K562 (cell line): ENCODE results near the gene LAMA3. TPM values are rescaled to one million over a fixed set of nuclear protein-coding genes. Genes with fewer than 3 reads are reported as not detected.

ENCODE experiments used
- CBFA2T2 ChIP-seq: fragments of 450-650 bp; conservative IDR thresholded peaks from 2 replicates; pipeline ENCODE4 v1.6.1; 2017; ENCODE audit warnings: mild to moderate bottlenecking
- EHMT2 ChIP-seq: fragments of 450-650 bp; IDR thresholded peaks from 2 replicates; pipeline ENCODE4 v1.6.1; 2018; ENCODE audit warnings: antibody characterized with exemption
- ETV6 ChIP-seq, 3 experiments: fragments of 150-350 bp in 1 of 3; sonication (generic) in 1 of 3; formaldehyde crosslinking in 1 of 3; IDR thresholded peaks; 2 replicates each; pipeline versions ENCODE4 v1.6.1 to v1.8.0; 2014 to 2022; ENCODE audit warnings: borderline replicate concordance in 2 of 3, low read depth in 2 of 3, antibody characterized with exemption in 1 of 3, low read length in 1 of 3, mild to moderate bottlenecking in 1 of 3, missing genetic modification reagents in 1 of 3
- FOSL1 ChIP-seq: fragments of 200-800 bp; sonication (Bioruptor generic); conservative IDR thresholded peaks from 2 replicates; pipeline ENCODE4 v1.6.1; 2016; ENCODE audit warnings: missing genetic modification characterization, missing compliant biosample characterization
- FOXK1 ChIP-seq: sonication (generic); formaldehyde crosslinking; IDR thresholded peaks from 2 replicates; pipeline ENCODE4 v1.8.0; 2022; ENCODE audit warnings: missing genetic modification reagents, mild to moderate bottlenecking, borderline replicate concordance
- ID3 ChIP-seq, 2 experiments: fragments of 250-450 bp in 1 of 2; fragments of 450-650 bp in 1 of 2; sonication (Bioruptor Pico) in 1 of 2; IDR thresholded peaks; 2 replicates each; pipeline versions ENCODE4 v1.6.1 to v1.8.0; 2016 to 2021; ENCODE audit warnings: mild to moderate bottlenecking in 2 of 2, moderate library complexity in 2 of 2, missing compliant biosample characterization in 1 of 2, missing genetic modification characterization in 1 of 2
- KDM1A ChIP-seq, 2 experiments: fragments of 450-650 bp; IDR thresholded peaks; 2 replicates each; pipeline ENCODE4 v1.6.1; 2016; ENCODE audit warnings: mild to moderate bottlenecking in 2 of 2
- LARP7 ChIP-seq: fragments of 450-650 bp; IDR thresholded peaks from 2 replicates; pipeline ENCODE4 v1.6.1; 2016
- NR3C1 ChIP-seq: sonication (generic); formaldehyde crosslinking; IDR thresholded peaks from 2 replicates; pipeline ENCODE4 v1.8.1; 2022; ENCODE audit warnings: missing genetic modification reagents
- NRF1 ChIP-seq, 2 experiments: fragments of 450-650 bp; IDR thresholded peaks in 1 of 2; conservative IDR thresholded peaks in 1 of 2; 2 replicates each; pipeline ENCODE4 v1.6.1; 2014; ENCODE audit warnings: mild to moderate bottlenecking in 2 of 2
- RBM22 ChIP-seq: fragments of 200-400 bp; formaldehyde crosslinking; IDR thresholded peaks from 2 replicates; pipeline ENCODE4 v1.6.1; 2018; ENCODE audit warnings: low read length, low read depth; ENCODE audit not compliant: poor library complexity, severe bottlenecking
- SMARCA5 ChIP-seq: fragments of 450-650 bp; IDR thresholded peaks from 2 replicates; pipeline ENCODE4 v1.6.1; 2016
- STAT5A ChIP-seq: IDR thresholded peaks from 2 replicates; pipeline ENCODE4 v1.6.1; 2012; ENCODE audit warnings: low read length, inconsistent platforms, borderline replicate concordance
- TCF3 ChIP-seq: sonication (generic); formaldehyde crosslinking; IDR thresholded peaks from 2 replicates; pipeline ENCODE4 v1.4.0; 2020; ENCODE audit warnings: mild to moderate bottlenecking, missing genetic modification reagents
- U2AF2 ChIP-seq: fragments of 200-400 bp; formaldehyde crosslinking; optimal IDR thresholded peaks from 2 replicates; pipeline ENCODE3; 2017; ENCODE audit warnings: low read depth, mild to moderate bottlenecking, low read length
- YY1 ChIP-seq, 3 experiments: IDR thresholded peaks; 2 replicates each; pipeline ENCODE4 v1.6.1; 2011; ENCODE audit warnings: low read length in 2 of 3, mild to moderate bottlenecking in 2 of 3, moderate library complexity in 2 of 3, borderline replicate concordance in 1 of 3, control low read depth in 1 of 3, low read depth in 1 of 3; ENCODE audit not compliant: insufficient read depth in 3 of 3, insufficient replicate concordance in 2 of 3, control insufficient read depth in 1 of 3, insufficient read length in 1 of 3; ENCODE audit errors: extremely low read depth in 1 of 3
- ZBTB11 ChIP-seq, 3 experiments: fragments of 200-800 bp in 1 of 3; fragments of 250-450 bp in 1 of 3; fragments of 450-650 bp in 1 of 3; sonication (Bioruptor Pico) in 1 of 3; sonication (Bioruptor generic) in 1 of 3; formaldehyde crosslinking in 1 of 3; IDR thresholded peaks; 2 replicates each; pipeline versions ENCODE4 v1.6.1 to v1.8.0; 2016 to 2022; ENCODE audit warnings: mild to moderate bottlenecking in 2 of 3, missing genetic modification characterization in 2 of 3, missing compliant biosample characterization in 1 of 3, moderate library complexity in 1 of 3
- ZNF175 ChIP-seq: fragments of 200-800 bp; sonication (Bioruptor generic); IDR thresholded peaks from 2 replicates; pipeline ENCODE4 v1.6.1; 2016; ENCODE audit warnings: low read depth, mild to moderate bottlenecking, missing genetic modification characterization, missing compliant biosample characterization
- ZNF197 ChIP-seq: fragments of 200-800 bp; sonication (Bioruptor generic); IDR thresholded peaks from 2 replicates; pipeline ENCODE4 v1.6.1; 2016; ENCODE audit warnings: low read depth, missing genetic modification characterization, missing compliant biosample characterization
- ZNF239 ChIP-seq: fragments of 250-450 bp; sonication (Bioruptor Pico); IDR thresholded peaks from 2 replicates; pipeline ENCODE4 v1.4.0; 2020; ENCODE audit warnings: mild to moderate bottlenecking
- ZNF507 ChIP-seq: conservative IDR thresholded peaks from 2 replicates; pipeline ENCODE4 v1.6.1; 2017; ENCODE audit warnings: missing genetic modification characterization, missing compliant biosample characterization
- ZNF589 ChIP-seq: fragments of 200-800 bp; sonication (Bioruptor generic); IDR thresholded peaks from 2 replicates; pipeline ENCODE4 v1.6.1; 2016; ENCODE audit warnings: low read depth, missing genetic modification characterization, missing compliant biosample characterization
- ZNF778 ChIP-seq: fragments of 450-650 bp; formaldehyde crosslinking; IDR thresholded peaks from 2 replicates; pipeline ENCODE4 v1.4.0; 2020; ENCODE audit warnings: mild to moderate bottlenecking, moderate library complexity
- ZNF830 ChIP-seq: fragments of 250-450 bp; sonication (Bioruptor Pico); IDR thresholded peaks from 2 replicates; pipeline ENCODE4 v1.5.0; 2021; ENCODE audit warnings: mild to moderate bottlenecking
- polyA plus RNA-seq, 8 experiments: library from polyadenylated mRNA; depleted of rRNA in 4 of 8; stranded (reverse) in 5 of 8; unstranded in 3 of 8; fragments of >200 nt; fragmentation: Nextera tagmentation in 2 of 8; fragmentation: Illumina TruSeq in 1 of 8; extraction: Ambion mirVana in 2 of 8; extraction: Trizol in 1 of 8; gene quantifications; 2 replicates each; pipeline versions ENCODE4 v1.2.1 to v1.2.3, GENCODE V29; 2011 to 2014; ENCODE audit warnings: inconsistent platforms in 1 of 8, missing spikeins in 1 of 8
- total RNA-seq, 7 experiments: library from RNA; depleted of rRNA in 6 of 7; stranded (reverse); fragments of >200 nt in 6 of 7; fragmentation: Illumina TruSeq in 2 of 7; extraction: Trizol in 2 of 7; gene quantifications; 2 replicates each; pipeline versions ENCODE4 v1.2.1 to v1.2.3, GENCODE V29; 2011 to 2021; ENCODE audit warnings: low replicate concordance in 1 of 7
- TF ChIP-seq, protein P1 (sequence below): fragments of 250-450 bp; sonication (Bioruptor Pico); IDR thresholded peaks from 2 replicates; pipeline ENCODE4 v1.8.0; 2021; ENCODE audit warnings: moderate library complexity, mild to moderate bottlenecking, inconsistent platforms

LAMA3 gene
- total and polyA plus RNA-seq, 9 of the 15 experiments (the other 6 are each of a cell fraction or from before 2014, with no cell fraction given), result 0.07 TPM; not detected in 8

GRCh38 chr18:23710068-23710527, 20.8 kb downstream of the LAMA3 start (continued):
- TF ChIP-seq ID3 (CRISPR knock-in tag; IDR thresholded peaks at IDR 0.05), result no peak
- TF ChIP-seq ID3 (tag; IDR thresholded peaks at IDR 0.05), result peak; percentile 48; the same call in 1 of the 2 replicates
- no peak for TF ChIP-seq SMARCA5
- TF ChIP-seq ZBTB11 (CRISPR knock-in tag; IDR thresholded peaks at IDR 0.05), result peak in 1 of 3 experiments; percentile 33; a peak in 1 of 6 replicates
- TF ChIP-seq EHMT2, result 0 out of 2 replicates have a peak, but pooled peaks have one; percentile 7
- TF ChIP-seq KDM1A (IDR thresholded peaks at IDR 0.05), result peak; percentile 70 to 73; a peak in 3 of 4 replicates
- TF ChIP-seq ZNF175 (CRISPR knock-in tag), result peak; percentile 87; the same call in 1 of the 2 replicates
- TF ChIP-seq CBFA2T2, result peak; percentile 69
- no peak for TF ChIP-seq RBM22
- peak; percentile 57; the same call in 1 of the 2 replicates for TF ChIP-seq STAT5A
- TF ChIP-seq ZNF589 (CRISPR knock-in tag), result peak; percentile 75
- no peak for TF ChIP-seq ZNF507 (tag)
- no peak for TF ChIP-seq LARP7
- TF ChIP-seq NR3C1, result no peak
- TF ChIP-seq ZNF830 (CRISPR knock-in tag), result no peak
- peak in 2 of 3 experiments; percentile 24 to 90 for TF ChIP-seq YY1 (IDR thresholded peaks at IDR 0.05; ENCODE audit: borderline replicate concordance in 1 of 3, control insufficient read depth in 1 of 3, extremely low read depth in 1 of 3, insufficient read depth in 3 of 3, insufficient read length in 1 of 3, insufficient replicate concordance in 2 of 3, low read depth in 1 of 3, low read length in 2 of 3)
- no peak for TF ChIP-seq U2AF2
- peak; percentile 91 for TF ChIP-seq ZNF239 (CRISPR knock-in tag)
- no peak for TF ChIP-seq FOXK1
- peak; percentile 77 for TF ChIP-seq TCF3 (CRISPR knock-in tag)
- TF ChIP-seq, protein P1, sequence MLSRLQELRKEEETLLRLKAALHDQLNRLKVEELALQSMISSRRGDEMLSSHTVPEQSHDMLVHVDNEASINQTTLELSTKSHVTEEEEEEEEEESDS (CRISPR knock-in tag), result no peak
- peak; percentile 98 for TF ChIP-seq FOSL1 (tag)
- TF ChIP-seq ZNF197 (CRISPR knock-in tag), result peak; percentile 65; the same call in 1 of the 2 replicates
- no peak for TF ChIP-seq ZNF778 (CRISPR knock-in tag)
- TF ChIP-seq ETV6 (IDR thresholded peaks at IDR 0.05; ENCODE audit: borderline replicate concordance in 1 of 2, low read depth in 2 of 2, low read length in 1 of 2), result no peak
- no peak for TF ChIP-seq ETV6 (CRISPR knock-in tag; IDR thresholded peaks at IDR 0.05; ENCODE audit: borderline replicate concordance)
- no peak for TF ChIP-seq NRF1 (conservative IDR thresholded peaks at IDR 0.05 in 1 of 2, IDR thresholded peaks at IDR 0.05 in 1 of 2)
